Fibroblast of lung (primary cell): Measurements from ENCODE around the gene MCF2L.

Experiments
- CTCF ChIP-seq, 2 donors: IDR thresholded peaks in 1 of 2; conservative IDR thresholded peaks in 1 of 2; 1 replicate in 1 of 2; 2 replicates in 1 of 2; pipeline ENCODE4 v1.5.1; 2011 to 2012; ENCODE audit warnings: low read length in 2 of 2, control low read depth in 1 of 2, inconsistent platforms in 1 of 2, low read depth in 1 of 2, mild to moderate bottlenecking in 1 of 2
- EZH2 ChIP-seq: IDR thresholded peaks from 2 replicates; pipeline ENCODE4 v1.5.1; 2012; ENCODE audit warnings: low read length, control low read depth, mild to moderate bottlenecking; ENCODE audit errors: missing control alignments

GRCh38 chr13:113109151-113110047 is 140.4 kb downstream of the MCF2L start:
- TF ChIP-seq EZH2 (no peak), CTCF (conservative IDR thresholded peaks at IDR 0.05 in 1 of 2, IDR thresholded peaks at IDR 0.05 in 1 of 2; ENCODE audit: low read depth in 1 of 2, low read length in 2 of 2) (no peak)
